ENCODE results near the gene TASP1.

TASP1 gene

GRCh38 chr20:13567663-13568062 lies 71.1 kb downstream of the TASP1 start:
- DNase-seq (ENCODE audit: low read depth) = no peak

GRCh38 chr20:13563854-13564253 lies 74.9 kb downstream of the TASP1 start:
- DNase-seq (ENCODE audit: low read depth) = no peak

- no peak for DNase-seq (ENCODE audit: low read depth)
Observed at GRCh38 chr20:13554706-13555105, 84.0 kb downstream of the TASP1 start.

- no peak for DNase-seq (ENCODE audit: low read depth)
Observed at GRCh38 chr20:13554076-13554475, 84.7 kb downstream of the TASP1 start.

- no peak for DNase-seq (ENCODE audit: low read depth)
Observed at GRCh38 chr20:13552061-13552460, 86.7 kb downstream of the TASP1 start.

- no peak for DNase-seq (ENCODE audit: low read depth)
Observed at GRCh38 chr20:13549451-13549850, 89.3 kb downstream of the TASP1 start.

- DNase-seq (ENCODE audit: low read depth) = peak; percentile 9
Observed at GRCh38 chr20:13546497-13547131, 92.1 kb downstream of the TASP1 start.

- no peak for DNase-seq (ENCODE audit: low read depth)
Observed at GRCh38 chr20:13545790-13546189, 92.9 kb downstream of the TASP1 start.

GRCh38 chr20:13543783-13544182 lies 94.9 kb downstream of the TASP1 start:
- DNase-seq (ENCODE audit: low read depth) = no peak

GRCh38 chr20:13535627-13536026 lies 103.1 kb downstream of the TASP1 start:
- DNase-seq (ENCODE audit: low read depth) = no peak

GRCh38 chr20:13533946-13534345 lies 104.8 kb downstream of the TASP1 start:
- DNase-seq (ENCODE audit: low read depth) = no peak

GRCh38 chr20:13530146-13530545 lies 108.6 kb downstream of the TASP1 start:
- no peak for DNase-seq (ENCODE audit: low read depth)

- DNase-seq (ENCODE audit: low read depth) = no peak
Observed at GRCh38 chr20:13526551-13526950, 112.2 kb downstream of the TASP1 start.

GRCh38 chr20:13525225-13525940 lies 113.3 kb downstream of the TASP1 start:
- DNase-seq (ENCODE audit: low read depth) = no peak

- no peak for DNase-seq (ENCODE audit: low read depth)
Observed at GRCh38 chr20:13524339-13524738, 114.4 kb downstream of the TASP1 start.

GRCh38 chr20:13517831-13518230 lies 120.9 kb downstream of the TASP1 start:
- DNase-seq (ENCODE audit: low read depth) = no peak

- DNase-seq (ENCODE audit: low read depth) = no peak
Observed at GRCh38 chr20:13515796-13516558, 122.8 kb downstream of the TASP1 start.

- DNase-seq (ENCODE audit: low read depth) = no peak
Observed at GRCh38 chr20:13515291-13515690, 123.4 kb downstream of the TASP1 start.

GRCh38 chr20:13510837-13511488 lies 127.8 kb downstream of the TASP1 start:
- DNase-seq (ENCODE audit: low read depth) = no peak

- DNase-seq (ENCODE audit: low read depth) = no peak
Observed at GRCh38 chr20:13507646-13508045, 131.1 kb downstream of the TASP1 start.

GRCh38 chr20:13501500-13501899 lies 137.2 kb downstream of the TASP1 start:
- DNase-seq (ENCODE audit: low read depth) = no peak

GRCh38 chr20:13494019-13494418 lies 144.7 kb downstream of the TASP1 start:
- DNase-seq (ENCODE audit: low read depth) = no peak

GRCh38 chr20:13493143-13493542 lies 145.6 kb downstream of the TASP1 start:
- DNase-seq (ENCODE audit: low read depth) = no peak

Measured in stimulated activated CD8-positive, alpha-beta memory T cell treated with anti-CD3 and anti-CD28 coated beads, Interleukin-12 subunit alpha, Interleukin-12 subunit beta, amount 100 ng/mL, for 4 hours (primary cell).